Measurements from ENCODE around the gene CELSR1. TPM values are rescaled to one million over a fixed set of nuclear protein-coding genes. Genes with fewer than 3 reads are reported as not detected.

The CELSR1 gene
- total RNA-seq, 1 donor from 2014 or later = 16.0 TPM

- H3K27ac Mint-ChIP-seq (ENCODE audit: unreplicated experiment) = peak overlapping the region; percentile 69
- no peaks in the 10 kb centered on the region for H3K9me3 Mint-ChIP-seq (ENCODE audit: unreplicated experiment)
- no peak for TF ChIP-seq CTCF (IDR thresholded peaks at IDR 0.05)
- H3K4me1 Mint-ChIP-seq (ENCODE audit: unreplicated experiment) = peaks cover 57% of the 10 kb centered on the region
- H3K36me3 Mint-ChIP-seq (ENCODE audit: unreplicated experiment) = no peaks in the 10 kb centered on the region
- no peaks in the 10 kb centered on the region for H3K27me3 Mint-ChIP-seq (ENCODE audit: unreplicated experiment)
- DNase-seq (ENCODE audit: extremely low spot score, unreplicated experiment) = no peak
- no peak overlapping the region for H3K4me3 Mint-ChIP-seq (ENCODE audit: unreplicated experiment)
Observed at GRCh38 chr22:46545086-46545792, 7.8 kb upstream of the CELSR1 start.

DNA sequence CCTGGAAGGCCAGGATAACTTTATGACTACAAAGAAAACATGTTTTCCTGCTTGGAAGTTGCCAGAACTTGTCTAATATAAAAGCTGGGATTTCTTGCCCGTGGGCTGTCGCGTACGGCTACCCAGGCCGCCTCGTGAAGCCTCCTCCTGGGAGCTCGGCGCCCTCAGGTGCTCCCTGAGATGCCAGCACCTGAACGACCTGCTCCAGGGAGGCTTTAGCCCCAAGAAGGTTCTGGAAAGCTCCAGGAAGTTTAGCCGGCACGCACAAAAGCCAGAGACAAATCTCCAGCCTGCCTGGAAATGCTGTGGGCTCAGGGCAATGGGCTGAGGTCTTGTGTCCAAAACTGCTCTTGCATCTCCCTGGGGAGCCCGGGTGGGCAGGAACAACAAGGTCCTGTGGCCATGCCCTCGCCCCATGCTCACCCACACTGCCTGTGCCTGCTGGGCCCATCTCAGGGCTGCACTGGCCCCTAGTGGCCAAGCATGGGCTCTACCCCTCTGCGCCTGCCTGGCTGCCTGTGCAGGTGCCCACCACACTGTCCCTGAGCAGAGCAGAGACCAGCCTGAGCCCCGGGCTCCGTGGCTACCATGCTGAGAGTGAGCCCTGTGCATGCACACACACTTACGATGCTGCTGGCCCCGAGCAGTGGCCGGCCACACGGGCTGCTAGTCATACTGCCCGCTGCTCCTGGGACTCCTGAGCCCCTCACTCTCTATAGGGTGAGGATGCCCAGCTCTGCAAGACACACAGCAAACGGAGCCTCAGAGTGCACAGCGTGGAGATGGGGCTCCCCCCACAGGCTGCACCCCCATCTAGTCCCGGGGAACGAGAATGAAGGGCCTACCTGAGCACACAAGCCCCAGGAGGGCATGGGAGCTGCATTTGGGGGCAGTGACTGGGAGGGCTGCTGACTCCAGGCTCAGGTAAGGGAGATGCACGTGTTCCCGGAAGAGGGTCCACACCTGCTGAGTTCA, 4.9 kb upstream of the CELSR1 start:
- H3K27me3 Mint-ChIP-seq (ENCODE audit: unreplicated experiment) = no peaks in the 10 kb centered on the region
- no peaks in the 10 kb centered on the region for H3K36me3 Mint-ChIP-seq (ENCODE audit: unreplicated experiment)
- DNase-seq (ENCODE audit: extremely low spot score, unreplicated experiment) = peak; percentile 92
- H3K27ac Mint-ChIP-seq (ENCODE audit: unreplicated experiment) = no peak overlapping the region
- no peaks in the 10 kb centered on the region for H3K9me3 Mint-ChIP-seq (ENCODE audit: unreplicated experiment)
- peak; percentile 97 for TF ChIP-seq CTCF (IDR thresholded peaks at IDR 0.05)
- no peak overlapping the region for H3K4me3 Mint-ChIP-seq (ENCODE audit: unreplicated experiment)
- H3K4me1 Mint-ChIP-seq (ENCODE audit: unreplicated experiment) = peaks cover 49% of the 10 kb centered on the region

DNA sequence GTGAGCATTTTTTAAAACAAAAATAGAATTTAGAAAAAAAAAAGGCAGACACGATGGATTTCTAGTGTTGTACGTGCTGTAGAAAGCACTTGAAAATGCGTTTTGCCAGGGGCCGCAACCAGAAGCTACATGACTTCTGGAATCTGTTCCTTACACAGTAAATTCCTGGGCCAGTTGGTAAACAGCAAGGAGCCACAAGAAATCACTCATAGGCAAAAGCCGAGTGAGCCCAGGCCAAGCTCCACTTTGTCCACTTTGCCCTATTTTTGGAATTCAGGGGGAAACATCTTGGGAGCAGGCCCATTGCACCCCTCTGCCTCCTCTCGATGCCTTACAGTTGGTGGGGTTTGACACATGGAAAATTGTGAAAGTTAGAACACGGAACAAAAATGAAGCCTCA, 4.1 kb upstream of the CELSR1 start:
- Mint-ChIP-seq H3K36me3 (ENCODE audit: unreplicated experiment) (no peaks in the 10 kb centered on the region), H3K27me3 (ENCODE audit: unreplicated experiment) (no peaks in the 10 kb centered on the region), H3K4me3 (ENCODE audit: unreplicated experiment) (no peak overlapping the region), H3K27ac (ENCODE audit: unreplicated experiment) (no peak overlapping the region), H3K9me3 (ENCODE audit: unreplicated experiment) (no peaks in the 10 kb centered on the region), H3K4me1 (ENCODE audit: unreplicated experiment) (peaks cover 41% of the 10 kb centered on the region)
- TF ChIP-seq CTCF (IDR thresholded peaks at IDR 0.05) = no peak
- no peak for DNase-seq (ENCODE audit: extremely low spot score, unreplicated experiment)

DNA sequence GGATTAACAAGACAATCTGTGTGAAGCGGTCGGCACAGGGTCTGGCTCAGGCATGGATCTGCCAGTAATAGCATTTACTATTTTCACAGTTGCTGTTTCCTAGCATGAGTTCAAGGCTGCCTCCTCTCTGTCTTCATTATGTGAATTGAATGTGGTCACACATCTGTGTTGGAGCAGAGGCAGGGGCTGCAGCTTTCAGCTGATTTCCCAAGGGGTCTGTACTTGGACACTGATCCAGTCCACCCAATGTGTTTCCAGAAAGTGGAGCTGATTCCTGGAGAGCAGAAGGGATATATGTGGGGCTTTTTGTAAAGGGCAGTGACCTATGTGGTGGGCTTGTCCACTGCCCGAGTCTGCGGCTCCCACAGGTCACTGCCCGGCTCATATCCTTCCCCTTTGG, 3.5 kb upstream of the CELSR1 start:
- Mint-ChIP-seq H3K9me3 (ENCODE audit: unreplicated experiment) (no peaks in the 10 kb centered on the region), H3K4me1 (ENCODE audit: unreplicated experiment) (peaks cover 36% of the 10 kb centered on the region), H3K4me3 (ENCODE audit: unreplicated experiment) (no peak overlapping the region), H3K27ac (ENCODE audit: unreplicated experiment) (no peak overlapping the region), H3K27me3 (ENCODE audit: unreplicated experiment) (no peaks in the 10 kb centered on the region), H3K36me3 (ENCODE audit: unreplicated experiment) (no peaks in the 10 kb centered on the region)
- no peak for DNase-seq (ENCODE audit: extremely low spot score, unreplicated experiment)
- TF ChIP-seq CTCF (IDR thresholded peaks at IDR 0.05) = no peak

GRCh38 chr22:46539169-46539568, 1.7 kb upstream of the CELSR1 start:
- Mint-ChIP-seq H3K27me3 (ENCODE audit: unreplicated experiment) (no peaks in the 10 kb centered on the region), H3K9me3 (ENCODE audit: unreplicated experiment) (no peaks in the 10 kb centered on the region), H3K4me1 (ENCODE audit: unreplicated experiment) (peaks cover 26% of the 10 kb centered on the region), H3K27ac (ENCODE audit: unreplicated experiment) (peak overlapping the region; percentile 73), H3K36me3 (ENCODE audit: unreplicated experiment) (no peaks in the 10 kb centered on the region), H3K4me3 (ENCODE audit: unreplicated experiment) (peak overlapping the region; percentile 79)
- TF ChIP-seq CTCF (IDR thresholded peaks at IDR 0.05) = no peak
- DNase-seq (ENCODE audit: extremely low spot score, unreplicated experiment) = no peak
